Gastrocnemius medialis (tissue), 4 donors: ENCODE measurements around the gene CCDC106. TPM values are rescaled to one million over a fixed set of nuclear protein-coding genes. Genes with fewer than 3 reads are reported as not detected.

Source experiments
- ATAC-seq, 2 donors: fragments of 150-250 bp; one replicate each; pipeline ENCODE4 v1.9.1; 2016
- DNase-seq, 2 donors: peaks; one replicate each; pipeline ENCODE4 v3.0.0-alpha.2; 2019
- H3K27ac ChIP-seq, 4 donors: fragments of 200-600 bp; sonication (generic); 1 replicate in 1 of 4; 2 replicates in 3 of 4; pipeline ENCODE4 v1.5.1; 2016 to 2018; ENCODE audit warnings: mild to moderate bottlenecking in 2 of 4, moderate library complexity in 1 of 4
- H3K27me3 ChIP-seq, 3 donors: fragments of 200-600 bp; sonication (generic) in 2 of 3; 1 replicate in 1 of 3; 2 replicates in 2 of 3; pipeline versions ENCODE4 v1.5.1 to v1.6.0; 2016 to 2019; ENCODE audit warnings: mild to moderate bottlenecking in 1 of 3, moderate library complexity in 1 of 3
- H3K36me3 ChIP-seq, 2 donors: fragments of 200-600 bp; sonication (generic) in 1 of 2; one replicate each; pipeline ENCODE4 v1.5.1; 2017 to 2018
- H3K4me1 ChIP-seq, 2 donors: fragments of 200-600 bp; sonication (generic) in 1 of 2; one replicate each; pipeline ENCODE4 v1.5.1; 2016 to 2017; ENCODE audit warnings: mild to moderate bottlenecking in 2 of 2
- H3K4me3 ChIP-seq, 4 donors: fragments of 200-600 bp; sonication (generic) in 3 of 4; 1 replicate in 1 of 4; 2 replicates in 3 of 4; pipeline ENCODE4 v1.5.1; 2016 to 2019; ENCODE audit warnings: mild to moderate bottlenecking in 2 of 4
- H3K9me3 ChIP-seq, 3 donors: fragments of 200-600 bp; sonication (generic) in 2 of 3; 1 replicate in 1 of 3; 2 replicates in 2 of 3; pipeline ENCODE4 v1.5.1; 2016 to 2019
- CTCF ChIP-seq, 5 experiments: fragments of 450-650 bp in 3 of 5; fragments of 200-600 bp in 2 of 5; sonication (generic) in 2 of 5; IDR thresholded peaks in 4 of 5; conservative IDR thresholded peaks in 1 of 5; 1 replicate in 4 of 5; 2 replicates in 1 of 5; pipeline ENCODE4 v1.5.1; 2016 to 2019; ENCODE audit warnings: antibody characterized with exemption in 5 of 5, mild to moderate bottlenecking in 3 of 5, moderate library complexity in 3 of 5
- POLR2A ChIP-seq, 2 donors: fragments of 450-650 bp; IDR thresholded peaks; one replicate each; pipeline ENCODE4 v1.6.1; 2017; ENCODE audit warnings: antibody characterized with exemption in 2 of 2, mild to moderate bottlenecking in 2 of 2, moderate library complexity in 2 of 2
- in situ Hi-C, 4 donors: fragments of 200-750 bp; cut with MboI; loops; one replicate each; pipeline versions ENCODE4 v1.15.0 to v1.8.0; 2017; ENCODE audit warnings: low sequenced_read_pairs in 4 of 4
- intact Hi-C: fragments of 100-400 bp; cut with DNase I; formaldehyde crosslinking; loops from one replicate; pipeline ENCODE4 v1.15.1; 2023; ENCODE audit warnings: low total_unique reads
- total RNA-seq, 4 donors: library from RNA; depleted of rRNA; stranded (reverse); fragments of >200 nt; gene quantifications; one replicate each; pipeline versions ENCODE4 v1.1.0 to v1.2.3, GENCODE V29; 2016

CCDC106 gene
- total RNA-seq, 4 donors from 2014 or later, result 6.3 to 21.2 (median 12.6) TPM

GRCh38 chr19:55635334-55635717 lies 12.7 kb upstream of the CCDC106 start:
- in situ Hi-C loops (loop anchor here in 3 of 4 donors (10.0 to 25.0 kb wide), 3 partner anchors 51 to 498 kb away; partner anchors contain the start of genes TNNT1 (in 1 of the 3) and ZNF579 (in 1 of the 3)), intact Hi-C loops (loop anchor here (2.0 to 5.0 kb wide), 2 partner anchors 38 to 55 kb away; partner anchors contain the start of genes FIZ1 and ZNF579)
- H3K9me3 ChIP-seq, result no peaks in the 10 kb centered on the region
- TF ChIP-seq CTCF (IDR thresholded peaks at IDR 0.05 in 4 of 5, conservative IDR thresholded peaks at IDR 0.05 in 1 of 5) (no peak), POLR2A (IDR thresholded peaks at IDR 0.05) (no peak)
- no peaks in the 10 kb centered on the region for H3K36me3 ChIP-seq
- H3K4me1 ChIP-seq, result peaks cover 47 to 53% of the 10 kb centered on the region in 2 donors
- no peaks in the 10 kb centered on the region for H3K27me3 ChIP-seq
- ATAC-seq (peak in 1 of 2 donors; percentile 4), DNase-seq (no peak)
- H3K4me3 ChIP-seq, result peak overlapping the region; percentile 92 to 100 (median 96)
- H3K27ac ChIP-seq, result peak overlapping the region; percentile 90 to 100 (median 98)

DNA sequence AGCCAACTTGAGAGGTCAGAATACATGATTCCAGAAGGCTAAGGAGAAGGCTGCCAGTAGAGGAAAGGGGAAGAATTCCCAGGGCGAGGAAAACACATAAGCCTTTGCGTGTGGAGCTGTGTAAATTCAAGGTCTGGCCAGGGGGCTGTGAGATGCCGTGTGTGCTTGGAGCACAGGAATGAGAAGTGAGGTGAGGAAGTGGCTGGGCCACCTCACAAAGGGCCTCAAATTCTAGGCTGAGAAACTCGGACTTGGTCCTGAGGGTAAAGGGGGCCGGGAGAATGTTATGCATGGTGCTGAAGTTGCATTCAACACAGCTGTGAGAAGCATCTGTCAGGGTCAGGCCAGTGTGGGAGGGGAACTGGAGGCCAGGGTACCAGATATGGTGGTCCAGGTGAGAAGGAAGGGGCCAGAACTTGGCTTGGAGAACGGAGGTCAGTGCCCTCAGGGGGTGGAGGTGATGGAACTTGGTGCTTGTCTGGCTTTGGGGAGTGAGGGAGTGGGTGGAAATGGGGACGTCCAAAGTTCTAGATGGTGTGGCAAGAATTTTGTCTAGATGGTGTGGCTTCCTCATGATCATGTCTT lies 12.1 kb upstream of the CCDC106 start:
- no peaks in the 10 kb centered on the region for H3K9me3 ChIP-seq
- in situ Hi-C loops (loop anchor here in 3 of 4 donors (10.0 to 25.0 kb wide), 3 partner anchors 51 to 499 kb away; partner anchors contain the start of genes TNNT1 (in 1 of the 3) and ZNF579 (in 1 of the 3)), intact Hi-C loops (loop anchor here (2.0 to 5.0 kb wide), 2 partner anchors 39 to 55 kb away; partner anchors contain the start of genes FIZ1 and ZNF579)
- DNase-seq, result no peak
- H3K4me3 ChIP-seq, result peak overlapping the region; percentile 92 to 100 (median 96)
- no peaks in the 10 kb centered on the region for H3K27me3 ChIP-seq
- TF ChIP-seq POLR2A (IDR thresholded peaks at IDR 0.05) (no peak), CTCF (IDR thresholded peaks at IDR 0.05 in 4 of 5, conservative IDR thresholded peaks at IDR 0.05 in 1 of 5) (no peak)
- H3K27ac ChIP-seq, result peak overlapping the region; percentile 90 to 100 (median 98)
- peaks cover 50 to 54% of the 10 kb centered on the region in 2 donors for H3K4me1 ChIP-seq
- no peaks in the 10 kb centered on the region for H3K36me3 ChIP-seq
- no peak for ATAC-seq

DNA sequence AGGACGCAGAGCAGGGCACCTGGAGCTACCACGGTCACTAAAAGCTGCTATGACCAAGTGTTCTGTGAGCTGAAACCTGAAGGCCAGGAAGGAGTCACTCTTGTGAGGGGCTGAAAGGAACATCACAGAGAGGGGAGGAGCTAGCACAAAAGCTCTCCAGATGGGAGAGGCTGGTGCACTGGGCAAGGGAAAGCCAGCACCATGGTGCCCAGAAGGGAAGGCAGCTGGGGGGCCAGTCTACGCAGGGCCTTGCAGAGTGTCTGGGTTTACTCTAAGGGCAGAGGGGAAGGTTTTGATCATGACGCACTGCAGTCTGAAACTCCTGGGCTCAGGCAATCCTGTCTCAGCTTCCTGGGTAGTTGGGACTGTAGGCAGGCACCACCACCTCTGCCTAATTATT lies 11.3 kb upstream of the CCDC106 start:
- TF ChIP-seq POLR2A (IDR thresholded peaks at IDR 0.05), result no peak
- TF ChIP-seq CTCF (IDR thresholded peaks at IDR 0.05 in 4 of 5, conservative IDR thresholded peaks at IDR 0.05 in 1 of 5), result no peak
- Histone ChIP-seq H3K27ac (peak overlapping the region; percentile 90 to 100 (median 98)), H3K36me3 (no peaks in the 10 kb centered on the region), H3K4me3 (peak overlapping the region in 3 of 4 donors; percentile 92 to 100 (median 92)), H3K27me3 (no peaks in the 10 kb centered on the region), H3K4me1 (peaks cover 50 to 57% of the 10 kb centered on the region in 2 donors), H3K9me3 (no peaks in the 10 kb centered on the region)
- intact Hi-C loops (loop anchor here (5.0 kb wide), 1 partner anchor 39 kb away; the partner anchor contains the start of gene FIZ1), in situ Hi-C loops (loop anchor here in 3 of 4 donors (10.0 to 25.0 kb wide), 3 partner anchors 52 to 499 kb away; partner anchors contain the start of genes TNNT1 (in 1 of the 3) and ZNF579 (in 1 of the 3))
- ATAC-seq, result no peak
- DNase-seq, result no peak

DNA sequence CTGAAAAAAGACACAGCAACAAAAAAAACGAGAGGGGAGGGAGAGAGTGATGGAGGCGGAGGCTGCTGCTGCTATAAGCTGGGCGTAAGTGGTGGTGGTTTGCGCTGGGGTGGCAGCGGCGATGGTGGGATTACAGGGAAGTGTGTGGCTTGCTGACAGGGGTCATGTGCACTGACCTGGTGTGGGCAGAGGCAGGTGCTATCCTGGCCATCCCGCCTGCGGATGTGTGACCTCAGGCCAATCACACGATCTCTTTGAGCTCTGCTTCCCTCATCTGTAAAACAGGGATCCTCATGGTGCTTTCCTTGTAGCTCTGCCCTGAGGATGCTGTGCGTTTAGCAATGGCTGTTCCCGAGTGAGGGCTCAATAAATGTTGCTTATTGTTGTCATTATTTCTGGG lies 10.5 kb upstream of the CCDC106 start:
- ATAC-seq, result no peak
- H3K27ac ChIP-seq, result peak overlapping the region in 2 of 4 donors; percentile 90 to 100

More for the DNA sequence above, 10.5 kb upstream of the CCDC106 start:
- Histone ChIP-seq H3K4me3 (no peak overlapping the region), H3K27me3 (no peaks in the 10 kb centered on the region), H3K4me1 (peaks cover 52 to 65% of the 10 kb centered on the region in 2 donors), H3K9me3 (no peaks in the 10 kb centered on the region), H3K36me3 (no peaks in the 10 kb centered on the region)
- intact Hi-C loops, result loop anchor here (5.0 kb wide), 1 partner anchor 40 kb away; the partner anchor contains the start of gene FIZ1
- TF ChIP-seq CTCF (IDR thresholded peaks at IDR 0.05 in 4 of 5, conservative IDR thresholded peaks at IDR 0.05 in 1 of 5), result no peak
- TF ChIP-seq POLR2A (IDR thresholded peaks at IDR 0.05), result no peak
- in situ Hi-C loops, result loop anchor here in 3 of 4 donors (10.0 to 25.0 kb wide), 3 partner anchors 53 to 500 kb away; partner anchors contain the start of genes TNNT1 (in 1 of the 3) and ZNF579 (in 1 of the 3)
- DNase-seq, result no peak
